Neuron (in vitro differentiated cells): ENCODE measurements around the gene BST1.
"Not testable (repeated sequence)": the region's sequence is repeated elsewhere in the genome, so short reads cannot be mapped to it uniquely, and the experiment has no call there.

ENCODE experiments used
- H2AFZ ChIP-seq: one replicate; pipeline ENCODE4 v1.6.1; 2013; ENCODE audit warnings: low read depth, mild to moderate bottlenecking, inconsistent platforms, low read length, moderate library complexity
- H3K27me3 ChIP-seq: one replicate; pipeline ENCODE4 v1.6.1; 2013; ENCODE audit warnings: low read length; ENCODE audit not compliant: insufficient read depth
- H3K36me3 ChIP-seq: one replicate; pipeline ENCODE4 v1.6.1; 2013; ENCODE audit warnings: low read length; ENCODE audit not compliant: insufficient read depth
- H3K4me1 ChIP-seq: one replicate; pipeline ENCODE4 v1.6.1; 2013; ENCODE audit warnings: low read length; ENCODE audit not compliant: insufficient read depth
- H3K4me3 ChIP-seq: 2 replicates; pipeline ENCODE4 v1.5.1; 2013; ENCODE audit warnings: mild to moderate bottlenecking, low read length, moderate library complexity
- H3K9me3 ChIP-seq: one replicate; pipeline ENCODE4 v1.6.1; 2013; ENCODE audit warnings: low read length

The BST1 gene

GRCh38 chr4:15746110-15746509 is 43.2 kb downstream of the BST1 start:
- no peaks in the 10 kb centered on the region for H3K27me3 ChIP-seq
- no peaks in the 10 kb centered on the region for H3K4me1 ChIP-seq
- H3K9me3 ChIP-seq: peaks cover 3% of the 10 kb centered on the region

DNA sequence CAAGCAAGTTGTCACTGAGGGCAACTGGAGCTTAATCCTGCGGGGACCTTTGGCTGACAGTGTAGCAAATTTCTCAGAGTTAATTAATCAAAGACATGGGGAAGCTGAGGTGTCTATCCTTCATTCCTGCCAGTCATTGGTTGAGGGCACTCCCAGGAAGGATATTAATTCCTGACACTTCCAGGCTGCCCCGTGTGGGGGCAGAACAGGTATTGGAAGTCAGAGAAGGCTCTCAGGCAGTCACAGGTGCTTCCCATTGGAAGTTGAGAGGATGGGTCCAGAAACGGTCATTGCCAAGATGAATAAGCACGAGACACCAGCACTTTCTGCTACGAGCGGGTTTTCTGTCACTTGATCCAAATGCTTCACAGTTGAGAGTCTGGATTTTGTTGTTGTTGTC is 46.1 kb downstream of the BST1 start:
- no peak overlapping the region for H3K4me3 ChIP-seq
- no peak overlapping the region for H2AFZ ChIP-seq
- H3K27me3 ChIP-seq: no peaks in the 10 kb centered on the region
- no peaks in the 10 kb centered on the region for H3K36me3 ChIP-seq
- no peaks in the 10 kb centered on the region for H3K9me3 ChIP-seq
- no peaks in the 10 kb centered on the region for H3K4me1 ChIP-seq

More at GRCh38 chr4:15746110-15746509, 43.2 kb downstream of the BST1 start:
- Histone ChIP-seq H3K4me3 (no peak overlapping the region), H3K36me3 (no peaks in the 10 kb centered on the region), H2AFZ (no peak overlapping the region)

DNA sequence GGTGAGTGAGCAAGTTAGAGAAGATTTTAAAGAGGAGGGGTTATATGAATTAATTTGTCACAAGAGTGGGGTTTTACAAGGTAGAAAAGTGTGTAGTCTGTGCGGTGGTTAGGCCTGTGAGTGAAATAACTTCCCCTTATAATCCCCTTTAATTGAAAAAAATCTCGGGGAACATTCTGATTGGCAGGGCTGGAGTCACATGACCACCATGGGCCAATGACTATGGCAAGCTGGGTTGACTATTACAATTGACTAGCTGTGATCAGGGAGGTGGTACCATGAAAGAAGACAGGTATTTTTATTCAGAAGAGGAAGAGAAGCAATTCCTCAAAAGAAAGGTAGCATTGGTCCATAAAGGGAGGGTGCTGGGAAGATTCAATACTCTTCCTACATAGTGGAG is 48.3 kb downstream of the BST1 start:
- H2AFZ ChIP-seq: no peak overlapping the region
- H3K4me3 ChIP-seq: no peak overlapping the region
- H3K27me3 ChIP-seq: no peaks in the 10 kb centered on the region
- no peaks in the 10 kb centered on the region for H3K4me1 ChIP-seq
- H3K36me3 ChIP-seq: no peaks in the 10 kb centered on the region
- no peaks in the 10 kb centered on the region for H3K9me3 ChIP-seq

DNA sequence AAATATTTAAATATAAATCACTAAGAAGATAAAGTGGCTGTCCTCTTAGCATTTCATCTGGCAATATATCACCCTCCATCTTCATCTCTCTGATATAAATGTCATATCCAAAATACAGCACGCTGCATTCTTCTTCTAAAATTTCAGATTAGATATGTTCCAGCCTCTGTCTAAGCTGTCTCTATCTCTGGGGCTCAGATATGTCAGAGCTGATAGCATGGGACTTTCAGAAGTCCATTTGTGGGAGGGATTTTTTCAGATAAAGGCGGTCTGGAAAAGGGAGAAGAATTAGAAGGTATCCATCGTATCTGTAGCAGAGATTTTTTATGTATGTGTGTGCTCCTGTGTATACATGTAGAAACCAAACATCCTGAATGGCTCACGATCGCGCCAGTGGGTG is 50.2 kb downstream of the BST1 start:
- Histone ChIP-seq H3K36me3 (no peaks in the 10 kb centered on the region), H3K27me3 (no peaks in the 10 kb centered on the region), H3K4me3 (no peak overlapping the region), H2AFZ (no peak overlapping the region), H3K4me1 (no peaks in the 10 kb centered on the region), H3K9me3 (no peaks in the 10 kb centered on the region)

GRCh38 chr4:15753786-15754185 is 50.9 kb downstream of the BST1 start:
- H3K9me3 ChIP-seq: no peaks in the 10 kb centered on the region
- H3K4me3 ChIP-seq: no peak overlapping the region
- H3K4me1 ChIP-seq: no peaks in the 10 kb centered on the region

GRCh38 chr4:15754323-15754722 is 51.5 kb downstream of the BST1 start:
- H3K4me1 ChIP-seq: no peaks in the 10 kb centered on the region
- no peaks in the 10 kb centered on the region for H3K27me3 ChIP-seq
- H3K9me3 ChIP-seq: no peaks in the 10 kb centered on the region

More at GRCh38 chr4:15753786-15754185, 50.9 kb downstream of the BST1 start:
- H2AFZ ChIP-seq: no peak overlapping the region
- H3K27me3 ChIP-seq: no peaks in the 10 kb centered on the region
- no peaks in the 10 kb centered on the region for H3K36me3 ChIP-seq

GRCh38 chr4:15755321-15756155 is 52.7 kb downstream of the BST1 start:
- Histone ChIP-seq H2AFZ (no peak overlapping the region), H3K36me3 (no peaks in the 10 kb centered on the region), H3K4me1 (no peaks in the 10 kb centered on the region), H3K27me3 (no peaks in the 10 kb centered on the region), H3K9me3 (no peaks in the 10 kb centered on the region), H3K4me3 (no peak overlapping the region)

More at GRCh38 chr4:15754323-15754722, 51.5 kb downstream of the BST1 start:
- Histone ChIP-seq H2AFZ (no peak overlapping the region), H3K4me3 (no peak overlapping the region), H3K36me3 (no peaks in the 10 kb centered on the region)

DNA sequence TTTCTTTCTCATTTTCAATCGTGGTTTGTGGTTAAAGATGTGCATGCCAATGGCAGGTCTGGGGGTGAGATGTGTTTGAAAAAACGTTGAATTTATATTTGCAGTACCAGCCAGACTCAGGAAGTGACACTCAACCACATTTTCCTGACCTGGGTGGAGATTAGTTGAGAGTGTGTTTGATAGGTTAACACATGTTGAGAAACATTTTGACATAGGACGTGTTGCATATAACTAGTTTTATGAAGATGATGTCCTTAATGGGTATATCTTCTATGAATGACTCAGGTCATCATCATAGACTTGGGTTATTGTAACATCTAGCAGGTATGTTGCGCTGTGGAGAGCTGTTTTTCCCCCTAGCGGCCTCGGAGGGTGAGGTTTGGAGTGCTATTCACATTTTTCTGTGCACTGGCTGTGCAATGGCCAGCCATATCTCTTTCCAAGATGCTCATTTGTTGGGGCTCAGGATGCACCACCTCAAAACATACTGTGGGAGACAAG is 53.5 kb downstream of the BST1 start:
- no peaks in the 10 kb centered on the region for H3K4me1 ChIP-seq
- H3K27me3 ChIP-seq: no peaks in the 10 kb centered on the region
- H3K36me3 ChIP-seq: no peaks in the 10 kb centered on the region
- no peak overlapping the region for H2AFZ ChIP-seq
- H3K9me3 ChIP-seq: no peaks in the 10 kb centered on the region
- H3K4me3 ChIP-seq: no peak overlapping the region

GRCh38 chr4:15757054-15757453 is 54.2 kb downstream of the BST1 start:
- H3K9me3 ChIP-seq: no peaks in the 10 kb centered on the region
- no peak overlapping the region for H3K4me3 ChIP-seq
- H3K36me3 ChIP-seq: no peaks in the 10 kb centered on the region
- no peak overlapping the region for H2AFZ ChIP-seq
- H3K4me1 ChIP-seq: no peaks in the 10 kb centered on the region
- no peaks in the 10 kb centered on the region for H3K27me3 ChIP-seq

DNA sequence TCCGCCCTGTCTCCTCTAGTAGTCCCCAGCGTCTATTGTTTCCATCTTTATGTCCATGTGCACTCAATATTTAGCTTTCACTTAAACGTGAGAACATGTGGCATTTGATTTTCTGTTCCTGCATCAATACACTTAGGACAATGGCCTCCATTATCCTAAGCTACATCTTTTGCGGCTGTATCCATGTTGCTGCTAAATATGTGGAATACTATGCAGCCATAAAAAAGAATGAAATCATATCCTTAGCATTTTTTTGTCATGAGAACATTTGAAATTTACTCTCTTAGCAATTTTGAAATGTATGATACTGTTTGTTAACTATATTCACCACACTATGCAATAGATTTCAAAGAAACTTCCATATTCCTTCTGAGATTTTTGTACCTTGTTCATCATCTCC is 55.4 kb downstream of the BST1 start:
- Histone ChIP-seq H2AFZ (no peak overlapping the region), H3K27me3 (no peaks in the 10 kb centered on the region), H3K36me3 (no peaks in the 10 kb centered on the region), H3K4me3 (no peak overlapping the region), H3K4me1 (no peaks in the 10 kb centered on the region), H3K9me3 (no peaks in the 10 kb centered on the region)

- H3K4me1 ChIP-seq, H3K27me3 ChIP-seq, H2AFZ ChIP-seq, H3K4me3 ChIP-seq, H3K36me3 ChIP-seq, H3K9me3 ChIP-seq: not testable (repeated sequence)
Observed at GRCh38 chr4:15762460-15762859, 59.6 kb downstream of the BST1 start.

GRCh38 chr4:15765391-15765790 is 62.5 kb downstream of the BST1 start:
- H3K36me3 ChIP-seq: no peaks in the 10 kb centered on the region
- no peak overlapping the region for H2AFZ ChIP-seq
- no peaks in the 10 kb centered on the region for H3K9me3 ChIP-seq
- no peak overlapping the region for H3K4me3 ChIP-seq
- H3K27me3 ChIP-seq: no peaks in the 10 kb centered on the region
- H3K4me1 ChIP-seq: no peaks in the 10 kb centered on the region

- H3K4me1 ChIP-seq: no peaks in the 10 kb centered on the region
- H3K36me3 ChIP-seq: no peaks in the 10 kb centered on the region
- no peak overlapping the region for H2AFZ ChIP-seq
- no peak overlapping the region for H3K4me3 ChIP-seq
- H3K27me3 ChIP-seq: no peaks in the 10 kb centered on the region
- H3K9me3 ChIP-seq: no peaks in the 10 kb centered on the region
Observed at GRCh38 chr4:15765910-15766697, 63.2 kb downstream of the BST1 start.
